ENCODE data around the gene CAMSAP2. TPM values are rescaled to one million over a fixed set of nuclear protein-coding genes. Genes with fewer than 3 reads are reported as not detected.

The CAMSAP2 gene
- total and polyA plus RNA-seq, 2 of the 4 experiments (the other 2 are of a cell fraction), result 8.3 to 29.4 TPM

GRCh38 chr1:200890818-200891773, 152.4 kb downstream of the CAMSAP2 start:
- H3K23ac ChIP-seq (ENCODE audit: low read depth, low read length), result peak overlapping the region; percentile 86; the same call in 1 of the 2 replicates
- peak overlapping the region; percentile 82 for H2AK9ac ChIP-seq (replicated peaks; ENCODE audit: low read depth, low read length, poor library complexity)
- H3K27me3 ChIP-seq (ENCODE audit: control insufficient read depth, insufficient read depth, low read length), result peaks cover 64% of the 10 kb centered on the region
- no peak overlapping the region; the same call in 2 of the 3 replicates for H2BK15ac ChIP-seq (ENCODE audit: low read depth, low read length)
- H4K91ac ChIP-seq (ENCODE audit: insufficient read depth, low read depth, low read length), result no peak overlapping the region
- no peaks in the 10 kb centered on the region for H4K20me1 ChIP-seq (ENCODE audit: insufficient read depth, low read length)
- CTCF ChIA-PET, result interaction anchor here (0.6 to 1.0 kb wide), 3 partner anchors 15 to 379 kb away, joined by 3 to 4 read pairs (median 4); no protein-coding TSS in a partner anchor
- H4K5ac ChIP-seq (ENCODE audit: low read depth, low read length), result no peak overlapping the region
- H2BK5ac ChIP-seq (ENCODE audit: low read depth, low read length, poor library complexity, severe bottlenecking), result no peak overlapping the region
- peaks cover 3% of the 10 kb centered on the region; the same call in 1 of the 2 replicates for H3K4me1 ChIP-seq (ENCODE audit: control insufficient read depth, insufficient read depth, low read length)
- no peaks in the 10 kb centered on the region for H3K79me1 ChIP-seq (ENCODE audit: low read depth in 1 of 2, low read length in 2 of 2)
- H3K56ac ChIP-seq (ENCODE audit: extremely low read depth, insufficient read depth, low read length), result no peak overlapping the region
- BruUV-seq (replicated peaks), result no TSS peak
- dilution Hi-C loops (cut with HindIII; ENCODE audit: low sequenced_read_pairs, unreplicated experiment), result no loop called here
- no peak overlapping the region for H3K4ac ChIP-seq (ENCODE audit: low read depth, low read length)
- peak overlapping the region; percentile 32 for H3K4me2 ChIP-seq (ENCODE audit: low read depth, low read length)
- H3K9me1 ChIP-seq (ENCODE audit: insufficient read depth, low read length), result peaks cover 2% of the 10 kb centered on the region; the same call in 1 of the 2 replicates
- H3K27ac ChIP-seq (ENCODE audit: insufficient read depth, low read length), result no peak overlapping the region
- no peaks in the 10 kb centered on the region for H3K36me3 ChIP-seq (ENCODE audit: control insufficient read depth, insufficient read depth, low read length)
- H3K4me3 ChIP-seq (ENCODE audit: insufficient read depth, low read depth, low read length), result peak overlapping the region; percentile 29
- H3K14ac ChIP-seq (replicated peaks; ENCODE audit: low read depth, low read length), result 0 out of 2 replicates have a peak overlapping the region, but pooled peaks have one; percentile 77
- in situ Hi-C loops (cut with MboI; ENCODE audit: low sequenced_read_pairs), result no loop called here
- POLR2A ChIA-PET (ENCODE audit: unreplicated experiment), result no interaction called here
- H3K9me3 ChIP-seq (ENCODE audit: control insufficient read depth, insufficient read depth, low read length), result no peaks in the 10 kb centered on the region
- ATAC-seq (ENCODE audit: low read depth), result peak; percentile 92
- peak overlapping the region; percentile 93 for H2BK120ac ChIP-seq (ENCODE audit: low read depth, low read length)
- intact Hi-C loops (cut with micrococcal nuclease), result no loop called here
- H2BK20ac ChIP-seq (ENCODE audit: low read depth, low read length), result peak overlapping the region; percentile 78; the same call in 1 of the 2 replicates
- DNase-seq, result peak; percentile 19
- H2AFZ ChIP-seq (replicated peaks; ENCODE audit: low read length, poor library complexity), result peak overlapping the region; percentile 97
- no peak overlapping the region for H3K18ac ChIP-seq (ENCODE audit: low read depth, low read length)
- 0 out of 4 replicates have a peak overlapping the region, but pooled peaks of 1 of the 2 experiments have one; percentile 10 for H4K8ac ChIP-seq (ENCODE audit: low read depth in 2 of 2, low read length in 2 of 2)
- 2% methylated on average over 33 of the region's 72 CpGs; no CpG with 5 or more reads in 1 of the 2 experiments for WGBS, 2 experiments (ENCODE audit: extremely low coverage in 2 of 2, insufficient read length in 1 of 2)
- no peak overlapping the region for H2AK5ac ChIP-seq (ENCODE audit: low read depth, low read length)
- H3K9ac ChIP-seq (ENCODE audit: low read depth, low read length), result no peak overlapping the region
- TF ChIP-seq, protein P1, sequence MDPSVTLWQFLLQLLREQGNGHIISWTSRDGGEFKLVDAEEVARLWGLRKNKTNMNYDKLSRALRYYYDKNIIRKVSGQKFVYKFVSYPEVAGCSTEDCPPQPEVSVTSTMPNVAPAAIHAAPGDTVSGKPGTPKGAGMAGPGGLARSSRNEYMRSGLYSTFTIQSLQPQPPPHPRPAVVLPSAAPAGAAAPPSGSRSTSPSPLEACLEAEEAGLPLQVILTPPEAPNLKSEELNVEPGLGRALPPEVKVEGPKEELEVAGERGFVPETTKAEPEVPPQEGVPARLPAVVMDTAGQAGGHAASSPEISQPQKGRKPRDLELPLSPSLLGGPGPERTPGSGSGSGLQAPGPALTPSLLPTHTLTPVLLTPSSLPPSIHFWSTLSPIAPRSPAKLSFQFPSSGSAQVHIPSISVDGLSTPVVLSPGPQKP (IDR thresholded peaks at IDR 0.05; ENCODE audit: borderline replicate concordance, low read depth, low read length), result no peak
- no peak for TF ChIP-seq MXI1 (IDR thresholded peaks at IDR 0.05; ENCODE audit: borderline replicate concordance, low read depth, low read length)
- TF ChIP-seq POLR2A (IDR thresholded peaks at IDR 0.05; ENCODE audit: low read depth, low read length), result no peak
- TF ChIP-seq SMC3 (IDR thresholded peaks at IDR 0.05; ENCODE audit: low read depth, low read length), result 0 out of 2 replicates have a peak, but pooled peaks have one; percentile 11
- TF ChIP-seq, protein P2, sequence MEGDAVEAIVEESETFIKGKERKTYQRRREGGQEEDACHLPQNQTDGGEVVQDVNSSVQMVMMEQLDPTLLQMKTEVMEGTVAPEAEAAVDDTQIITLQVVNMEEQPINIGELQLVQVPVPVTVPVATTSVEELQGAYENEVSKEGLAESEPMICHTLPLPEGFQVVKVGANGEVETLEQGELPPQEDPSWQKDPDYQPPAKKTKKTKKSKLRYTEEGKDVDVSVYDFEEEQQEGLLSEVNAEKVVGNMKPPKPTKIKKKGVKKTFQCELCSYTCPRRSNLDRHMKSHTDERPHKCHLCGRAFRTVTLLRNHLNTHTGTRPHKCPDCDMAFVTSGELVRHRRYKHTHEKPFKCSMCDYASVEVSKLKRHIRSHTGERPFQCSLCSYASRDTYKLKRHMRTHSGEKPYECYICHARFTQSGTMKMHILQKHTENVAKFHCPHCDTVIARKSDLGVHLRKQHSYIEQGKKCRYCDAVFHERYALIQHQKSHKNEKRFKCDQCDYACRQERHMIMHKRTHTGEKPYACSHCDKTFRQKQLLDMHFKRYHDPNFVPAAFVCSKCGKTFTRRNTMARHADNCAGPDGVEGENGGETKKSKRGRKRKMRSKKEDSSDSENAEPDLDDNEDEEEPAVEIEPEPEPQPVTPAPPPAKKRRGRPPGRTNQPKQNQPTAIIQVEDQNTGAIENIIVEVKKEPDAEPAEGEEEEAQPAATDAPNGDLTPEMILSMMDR (conservative IDR thresholded peaks at IDR 0.05; ENCODE audit: low read depth, low read length), result peak; percentile 47
- no peak for TF ChIP-seq NFE2L2 (IDR thresholded peaks at IDR 0.05; ENCODE audit: low read depth, low read length)
- TF ChIP-seq MAZ (IDR thresholded peaks at IDR 0.05; ENCODE audit: borderline replicate concordance, low read depth, low read length), result no peak; the same call in 1 of the 2 replicates
- TF ChIP-seq, protein P3, sequence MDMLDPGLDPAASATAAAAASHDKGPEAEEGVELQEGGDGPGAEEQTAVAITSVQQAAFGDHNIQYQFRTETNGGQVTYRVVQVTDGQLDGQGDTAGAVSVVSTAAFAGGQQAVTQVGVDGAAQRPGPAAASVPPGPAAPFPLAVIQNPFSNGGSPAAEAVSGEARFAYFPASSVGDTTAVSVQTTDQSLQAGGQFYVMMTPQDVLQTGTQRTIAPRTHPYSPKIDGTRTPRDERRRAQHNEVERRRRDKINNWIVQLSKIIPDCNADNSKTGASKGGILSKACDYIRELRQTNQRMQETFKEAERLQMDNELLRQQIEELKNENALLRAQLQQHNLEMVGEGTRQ (IDR thresholded peaks at IDR 0.05; ENCODE audit: low read depth, low read length), result no peak
- TF ChIP-seq MAFK (IDR thresholded peaks at IDR 0.05; ENCODE audit: low read depth, low read length), result no peak
- no peak for TF ChIP-seq RFX5 (IDR thresholded peaks at IDR 0.05; ENCODE audit: low read depth, low read length)
- TF ChIP-seq CHD1 (IDR thresholded peaks at IDR 0.05; ENCODE audit: low read depth, low read length), result peak; percentile 96; the same call in 1 of the 2 replicates
- peak; percentile 21; the same call in 1 of the 2 replicates for TF ChIP-seq RAD21 (IDR thresholded peaks at IDR 0.05; ENCODE audit: low read length)
- TF ChIP-seq CEBPB (IDR thresholded peaks at IDR 0.05; ENCODE audit: low read depth, low read length), result no peak

All from IMR-90 (cell line).